ENCODE data around the gene NME7.
"Not testable (repeated sequence)": the region's sequence is repeated elsewhere in the genome, so short reads cannot be mapped to it uniquely, and the experiment has no call there.

DNA sequence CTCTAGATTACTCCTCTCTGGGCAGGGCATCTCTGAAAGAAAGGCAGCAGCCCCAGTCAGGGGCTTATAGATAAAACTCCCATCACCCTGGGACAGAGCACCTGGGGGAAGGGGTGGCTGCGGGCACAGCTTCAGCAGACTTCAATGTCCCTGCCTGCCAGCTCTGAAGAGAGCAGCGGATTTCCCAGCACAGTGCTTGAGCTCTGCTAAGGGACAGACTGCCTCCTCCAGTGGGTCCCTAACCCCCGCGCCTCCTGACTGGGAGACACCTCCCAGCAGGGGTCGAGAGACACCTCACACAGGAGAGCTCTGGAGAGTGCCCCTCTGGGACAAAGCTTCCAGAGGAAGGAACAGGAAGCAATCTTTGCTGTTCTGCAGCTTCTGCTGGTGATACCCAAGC, 40.7 kb upstream of the NME7 start:
- TF ChIP-seq, protein P1, sequence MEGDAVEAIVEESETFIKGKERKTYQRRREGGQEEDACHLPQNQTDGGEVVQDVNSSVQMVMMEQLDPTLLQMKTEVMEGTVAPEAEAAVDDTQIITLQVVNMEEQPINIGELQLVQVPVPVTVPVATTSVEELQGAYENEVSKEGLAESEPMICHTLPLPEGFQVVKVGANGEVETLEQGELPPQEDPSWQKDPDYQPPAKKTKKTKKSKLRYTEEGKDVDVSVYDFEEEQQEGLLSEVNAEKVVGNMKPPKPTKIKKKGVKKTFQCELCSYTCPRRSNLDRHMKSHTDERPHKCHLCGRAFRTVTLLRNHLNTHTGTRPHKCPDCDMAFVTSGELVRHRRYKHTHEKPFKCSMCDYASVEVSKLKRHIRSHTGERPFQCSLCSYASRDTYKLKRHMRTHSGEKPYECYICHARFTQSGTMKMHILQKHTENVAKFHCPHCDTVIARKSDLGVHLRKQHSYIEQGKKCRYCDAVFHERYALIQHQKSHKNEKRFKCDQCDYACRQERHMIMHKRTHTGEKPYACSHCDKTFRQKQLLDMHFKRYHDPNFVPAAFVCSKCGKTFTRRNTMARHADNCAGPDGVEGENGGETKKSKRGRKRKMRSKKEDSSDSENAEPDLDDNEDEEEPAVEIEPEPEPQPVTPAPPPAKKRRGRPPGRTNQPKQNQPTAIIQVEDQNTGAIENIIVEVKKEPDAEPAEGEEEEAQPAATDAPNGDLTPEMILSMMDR (conservative IDR thresholded peaks at IDR 0.05; ENCODE audit: low read depth, low read length): not testable (repeated sequence)
- not testable (repeated sequence) for TF ChIP-seq EZH2 (IDR thresholded peaks at IDR 0.05; ENCODE audit: borderline replicate concordance, low read depth, low read length, poor library complexity, severe bottlenecking)

Data from A673 (cell line).